ENCODE measurements around the gene SRF.
"Not testable (repeated sequence)": the region's sequence is repeated elsewhere in the genome, so short reads cannot be mapped to it uniquely, and the experiment has no call there.

SRF gene

GRCh38 chr6:43170931-43171706 lies at the start of gene SRF:
Gene SRF, plus strand, starts transcription at chr6:43171269. Its CDS starts 388 bp downstream, at chr6:43171657.
- DNase-seq (ENCODE audit: low spot score): peak; percentile 97

- DNase-seq (ENCODE audit: low spot score): no peak
Observed at GRCh38 chr6:43122146-43122545, 48.9 kb upstream of the SRF start.

GRCh38 chr6:43123461-43124314 lies 47.4 kb upstream of the SRF start:
- DNase-seq (ENCODE audit: low spot score): no peak

GRCh38 chr6:43124481-43124880 lies 46.6 kb upstream of the SRF start:
- no peak for DNase-seq (ENCODE audit: low spot score)

- DNase-seq (ENCODE audit: low spot score): no peak
Observed at GRCh38 chr6:43125119-43125518, 46.0 kb upstream of the SRF start.

GRCh38 chr6:43125555-43125954 lies 45.5 kb upstream of the SRF start:
- DNase-seq (ENCODE audit: low spot score): no peak

GRCh38 chr6:43127180-43127579 lies 43.9 kb upstream of the SRF start:
- peak; percentile 73 for DNase-seq (ENCODE audit: low spot score)

GRCh38 chr6:43127877-43128276 lies 43.2 kb upstream of the SRF start:
- no peak for DNase-seq (ENCODE audit: low spot score)

- no peak for DNase-seq (ENCODE audit: low spot score)
Observed at GRCh38 chr6:43128926-43129325, 42.1 kb upstream of the SRF start.

- DNase-seq (ENCODE audit: low spot score): peak; percentile 11
Observed at GRCh38 chr6:43129434-43130194, 41.5 kb upstream of the SRF start.

- DNase-seq (ENCODE audit: low spot score): no peak
Observed at GRCh38 chr6:43130429-43130828, 40.6 kb upstream of the SRF start.

GRCh38 chr6:43131379-43131778 lies 39.7 kb upstream of the SRF start:
- not testable (repeated sequence) for DNase-seq (ENCODE audit: low spot score)

- DNase-seq (ENCODE audit: low spot score): no peak
Observed at GRCh38 chr6:43138267-43138666, 32.8 kb upstream of the SRF start.

GRCh38 chr6:43139973-43140372 lies 31.1 kb upstream of the SRF start:
- not testable (repeated sequence) for DNase-seq (ENCODE audit: low spot score)

- DNase-seq (ENCODE audit: low spot score): no peak
Observed at GRCh38 chr6:43141644-43142043, 29.4 kb upstream of the SRF start.

GRCh38 chr6:43142101-43142500 lies 29.0 kb upstream of the SRF start:
- no peak for DNase-seq (ENCODE audit: low spot score)

- DNase-seq (ENCODE audit: low spot score): peak; percentile 63
Observed at GRCh38 chr6:43143235-43144128, 27.6 kb upstream of the SRF start.

- DNase-seq (ENCODE audit: low spot score): no peak
Observed at GRCh38 chr6:43144879-43145278, 26.2 kb upstream of the SRF start.

GRCh38 chr6:43146261-43146660 lies 24.8 kb upstream of the SRF start:
- no peak for DNase-seq (ENCODE audit: low spot score)

- no peak for DNase-seq (ENCODE audit: low spot score)
Observed at GRCh38 chr6:43146709-43147688, 24.1 kb upstream of the SRF start.
